K562 (cell line): ENCODE results near the gene HNRNPA2B1. TPM values are rescaled to one million over a fixed set of nuclear protein-coding genes. Genes with fewer than 3 reads are reported as not detected.

ENCODE experiments used
- BHLHE40 ChIP-seq: IDR thresholded peaks from 2 replicates; pipeline ENCODE4 v1.6.1; 2011; ENCODE audit warnings: low read length, improper control_type of control experiment
- CHD4 ChIP-seq: fragments of 200-600 bp; sonication (generic); IDR thresholded peaks from 3 replicates; pipeline ENCODE4 v1.6.1; 2012; ENCODE audit warnings: low read depth, mild to moderate bottlenecking, mixed read lengths, low read length, inconsistent platforms; ENCODE audit not compliant: insufficient read depth, insufficient replicate concordance, poor library complexity, severe bottlenecking
- CREB1 ChIP-seq, 2 experiments: sonication (generic) in 1 of 2; formaldehyde crosslinking in 1 of 2; IDR thresholded peaks; 2 replicates each; pipeline versions ENCODE4 v1.6.1 to v1.8.0; 2012 to 2022; ENCODE audit warnings: inconsistent platforms in 1 of 2, mild to moderate bottlenecking in 1 of 2, missing genetic modification reagents in 1 of 2, moderate library complexity in 1 of 2
- FOXJ2 ChIP-seq: fragments of 200-800 bp; sonication (Bioruptor generic); IDR thresholded peaks from 2 replicates; pipeline ENCODE4 v1.6.1; 2016; ENCODE audit warnings: missing genetic modification characterization, missing compliant biosample characterization
- HNRNPL ChIP-seq: fragments of 200-400 bp; formaldehyde crosslinking; IDR thresholded peaks from 2 replicates; pipeline ENCODE4 v1.6.1; 2017; ENCODE audit warnings: low read depth, mild to moderate bottlenecking, low read length
- KDM1A ChIP-seq, 2 experiments: fragments of 450-650 bp; IDR thresholded peaks; 2 replicates each; pipeline ENCODE4 v1.6.1; 2016; ENCODE audit warnings: mild to moderate bottlenecking in 2 of 2
- MCM5 ChIP-seq: fragments of 450-650 bp; IDR thresholded peaks from 2 replicates; pipeline ENCODE4 v1.6.1; 2016; ENCODE audit warnings: low read depth
- MCM7 ChIP-seq, 2 experiments: fragments of 450-650 bp; IDR thresholded peaks; 2 replicates each; pipeline ENCODE4 v1.6.1; 2016 to 2018
- YBX1 ChIP-seq: fragments of 450-650 bp; IDR thresholded peaks from 2 replicates; pipeline ENCODE4 v1.7.1; 2016; ENCODE audit warnings: mild to moderate bottlenecking
- polyA plus RNA-seq, 8 experiments: library from polyadenylated mRNA; depleted of rRNA in 4 of 8; stranded (reverse) in 5 of 8; unstranded in 3 of 8; fragments of >200 nt; fragmentation: Nextera tagmentation in 2 of 8; fragmentation: Illumina TruSeq in 1 of 8; extraction: Ambion mirVana in 2 of 8; extraction: Trizol in 1 of 8; gene quantifications; 2 replicates each; pipeline versions ENCODE4 v1.2.1 to v1.2.3, GENCODE V29; 2011 to 2014; ENCODE audit warnings: inconsistent platforms in 1 of 8, missing spikeins in 1 of 8
- total RNA-seq, 7 experiments: library from RNA; depleted of rRNA in 6 of 7; stranded (reverse); fragments of >200 nt in 6 of 7; fragmentation: Illumina TruSeq in 2 of 7; extraction: Trizol in 2 of 7; gene quantifications; 2 replicates each; pipeline versions ENCODE4 v1.2.1 to v1.2.3, GENCODE V29; 2011 to 2021; ENCODE audit warnings: low replicate concordance in 1 of 7
- TF ChIP-seq, protein P1 (sequence below): fragments of 250-450 bp; sonication (Bioruptor Pico); IDR thresholded peaks from 2 replicates; pipeline ENCODE4 v1.5.1; 2021; ENCODE audit warnings: mild to moderate bottlenecking
- TF ChIP-seq, protein P2 (sequence below): fragments of 450-650 bp; IDR thresholded peaks from 2 replicates; pipeline ENCODE4 v1.6.1; 2018; ENCODE audit not compliant: partially characterized antibody
- TF ChIP-seq, protein P3 (sequence below): fragments of 250-450 bp; sonication (Bioruptor Pico); IDR thresholded peaks from 2 replicates; pipeline ENCODE4 v1.4.0; 2020; ENCODE audit warnings: mild to moderate bottlenecking, moderate library complexity
- TF ChIP-seq, protein P4 (sequence below): fragments of 450-650 bp; IDR thresholded peaks from 2 replicates; pipeline ENCODE4 v1.6.1; 2016; ENCODE audit warnings: mild to moderate bottlenecking
- TF ChIP-seq, protein P5 (sequence below): fragments of 450-650 bp; IDR thresholded peaks from 2 replicates; pipeline ENCODE4 v1.6.1; 2018; ENCODE audit warnings: mild to moderate bottlenecking, low read depth; ENCODE audit not compliant: partially characterized antibody

HNRNPA2B1 gene
- total and polyA plus RNA-seq, 9 of the 15 experiments (the other 6 are each of a cell fraction or from before 2014, with no cell fraction given): 630 to 1,989 (median 865) TPM

DNA sequence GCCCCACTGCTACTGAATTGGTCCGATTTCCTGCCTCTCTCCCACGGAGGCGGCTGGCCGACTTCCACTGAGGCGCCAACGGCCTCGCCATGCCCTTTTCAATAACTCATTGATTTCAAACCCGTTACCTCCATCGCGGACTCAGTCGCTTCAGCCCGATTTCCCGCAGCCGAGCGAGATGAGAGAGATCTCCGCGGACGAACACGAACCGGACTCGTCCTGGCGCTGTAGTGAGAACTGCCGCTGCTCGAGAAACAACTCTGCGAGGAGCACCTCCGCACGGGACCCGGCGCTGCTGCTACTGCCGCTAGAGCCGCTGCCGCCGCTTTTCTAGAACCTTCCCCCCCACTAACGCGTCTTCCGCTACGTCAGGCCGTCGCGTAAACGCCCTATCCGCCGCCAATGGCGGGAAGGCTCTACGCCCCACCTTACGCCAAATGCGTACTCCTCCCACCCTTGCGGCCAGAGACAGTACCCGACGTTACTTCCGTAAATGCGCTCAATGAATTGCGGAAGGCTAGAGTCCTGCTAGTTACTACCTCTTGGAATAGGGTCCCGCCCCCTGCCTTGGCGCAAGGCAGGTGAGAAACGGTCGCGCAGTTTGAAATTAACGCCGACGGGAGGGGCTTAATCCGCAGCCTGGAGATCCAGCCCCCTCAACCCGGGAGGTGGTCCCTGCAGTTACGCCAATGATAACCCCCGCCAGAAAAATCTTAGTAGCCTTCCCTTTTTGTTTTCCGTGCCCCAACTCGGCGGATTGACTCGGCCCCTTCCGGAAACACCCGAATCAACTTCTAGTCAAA is at the start of gene HNRNPA2B1 (continued):
- TF ChIP-seq, protein P1, sequence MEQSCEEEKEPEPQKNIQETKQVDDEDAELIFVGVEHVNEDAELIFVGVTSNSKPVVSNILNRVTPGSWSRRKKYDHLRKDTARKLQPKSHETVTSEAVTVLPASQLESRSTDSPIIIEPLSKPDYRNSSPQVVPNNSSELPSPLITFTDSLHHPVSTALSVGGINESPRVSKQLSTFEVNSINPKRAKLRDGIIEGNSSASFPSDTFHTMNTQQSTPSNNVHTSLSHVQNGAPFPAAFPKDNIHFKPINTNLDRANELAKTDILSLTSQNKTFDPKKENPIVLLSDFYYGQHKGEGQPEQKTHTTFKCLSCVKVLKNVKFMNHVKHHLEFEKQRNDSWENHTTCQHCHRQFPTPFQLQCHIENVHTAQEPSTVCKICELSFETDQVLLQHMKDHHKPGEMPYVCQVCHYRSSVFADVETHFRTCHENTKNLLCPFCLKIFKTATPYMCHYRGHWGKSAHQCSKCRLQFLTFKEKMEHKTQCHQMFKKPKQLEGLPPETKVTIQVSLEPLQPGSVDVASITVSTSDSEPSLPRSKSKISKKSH (CRISPR knock-in tag): peak; percentile 41; the same call in 1 of the 2 replicates
- no peak for TF ChIP-seq YBX1
- TF ChIP-seq, protein P2, sequence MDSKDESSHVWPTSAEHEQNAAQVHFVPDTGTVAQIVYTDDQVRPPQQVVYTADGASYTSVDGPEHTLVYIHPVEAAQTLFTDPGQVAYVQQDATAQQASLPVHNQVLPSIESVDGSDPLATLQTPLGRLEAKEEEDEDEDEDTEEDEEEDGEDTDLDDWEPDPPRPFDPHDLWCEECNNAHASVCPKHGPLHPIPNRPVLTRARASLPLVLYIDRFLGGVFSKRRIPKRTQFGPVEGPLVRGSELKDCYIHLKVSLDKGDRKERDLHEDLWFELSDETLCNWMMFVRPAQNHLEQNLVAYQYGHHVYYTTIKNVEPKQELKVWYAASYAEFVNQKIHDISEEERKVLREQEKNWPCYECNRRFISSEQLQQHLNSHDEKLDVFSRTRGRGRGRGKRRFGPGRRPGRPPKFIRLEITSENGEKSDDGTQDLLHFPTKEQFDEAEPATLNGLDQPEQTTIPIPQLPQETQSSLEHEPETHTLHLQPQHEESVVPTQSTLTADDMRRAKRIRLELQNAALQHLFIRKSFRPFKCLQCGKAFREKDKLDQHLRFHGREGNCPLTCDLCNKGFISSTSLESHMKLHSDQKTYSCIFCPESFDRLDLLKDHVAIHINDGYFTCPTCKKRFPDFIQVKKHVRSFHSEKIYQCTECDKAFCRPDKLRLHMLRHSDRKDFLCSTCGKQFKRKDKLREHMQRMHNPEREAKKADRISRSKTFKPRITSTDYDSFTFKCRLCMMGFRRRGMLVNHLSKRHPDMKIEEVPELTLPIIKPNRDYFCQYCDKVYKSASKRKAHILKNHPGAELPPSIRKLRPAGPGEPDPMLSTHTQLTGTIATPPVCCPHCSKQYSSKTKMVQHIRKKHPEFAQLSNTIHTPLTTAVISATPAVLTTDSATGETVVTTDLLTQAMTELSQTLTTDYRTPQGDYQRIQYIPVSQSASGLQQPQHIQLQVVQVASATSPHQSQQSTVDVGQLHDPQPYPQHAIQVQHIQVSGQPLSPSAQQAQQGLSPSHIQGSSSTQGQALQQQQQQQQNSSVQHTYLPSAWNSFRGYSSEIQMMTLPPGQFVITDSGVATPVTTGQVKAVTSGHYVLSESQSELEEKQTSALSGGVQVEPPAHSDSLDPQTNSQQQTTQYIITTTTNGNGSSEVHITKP: no peak
- TF ChIP-seq, protein P3, sequence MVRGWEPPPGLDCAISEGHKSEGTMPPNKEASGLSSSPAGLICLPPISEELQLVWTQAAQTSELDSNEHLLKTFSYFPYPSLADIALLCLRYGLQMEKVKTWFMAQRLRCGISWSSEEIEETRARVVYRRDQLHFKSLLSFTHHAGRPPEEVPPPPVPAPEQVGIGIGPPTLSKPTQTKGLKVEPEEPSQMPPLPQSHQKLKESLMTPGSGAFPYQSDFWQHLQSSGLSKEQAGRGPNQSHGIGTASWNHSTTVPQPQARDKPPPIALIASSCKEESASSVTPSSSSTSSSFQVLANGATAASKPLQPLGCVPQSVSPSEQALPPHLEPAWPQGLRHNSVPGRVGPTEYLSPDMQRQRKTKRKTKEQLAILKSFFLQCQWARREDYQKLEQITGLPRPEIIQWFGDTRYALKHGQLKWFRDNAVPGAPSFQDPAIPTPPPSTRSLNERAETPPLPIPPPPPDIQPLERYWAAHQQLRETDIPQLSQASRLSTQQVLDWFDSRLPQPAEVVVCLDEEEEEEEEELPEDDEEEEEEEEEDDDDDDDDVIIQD: no peak
- TF ChIP-seq, protein P4, sequence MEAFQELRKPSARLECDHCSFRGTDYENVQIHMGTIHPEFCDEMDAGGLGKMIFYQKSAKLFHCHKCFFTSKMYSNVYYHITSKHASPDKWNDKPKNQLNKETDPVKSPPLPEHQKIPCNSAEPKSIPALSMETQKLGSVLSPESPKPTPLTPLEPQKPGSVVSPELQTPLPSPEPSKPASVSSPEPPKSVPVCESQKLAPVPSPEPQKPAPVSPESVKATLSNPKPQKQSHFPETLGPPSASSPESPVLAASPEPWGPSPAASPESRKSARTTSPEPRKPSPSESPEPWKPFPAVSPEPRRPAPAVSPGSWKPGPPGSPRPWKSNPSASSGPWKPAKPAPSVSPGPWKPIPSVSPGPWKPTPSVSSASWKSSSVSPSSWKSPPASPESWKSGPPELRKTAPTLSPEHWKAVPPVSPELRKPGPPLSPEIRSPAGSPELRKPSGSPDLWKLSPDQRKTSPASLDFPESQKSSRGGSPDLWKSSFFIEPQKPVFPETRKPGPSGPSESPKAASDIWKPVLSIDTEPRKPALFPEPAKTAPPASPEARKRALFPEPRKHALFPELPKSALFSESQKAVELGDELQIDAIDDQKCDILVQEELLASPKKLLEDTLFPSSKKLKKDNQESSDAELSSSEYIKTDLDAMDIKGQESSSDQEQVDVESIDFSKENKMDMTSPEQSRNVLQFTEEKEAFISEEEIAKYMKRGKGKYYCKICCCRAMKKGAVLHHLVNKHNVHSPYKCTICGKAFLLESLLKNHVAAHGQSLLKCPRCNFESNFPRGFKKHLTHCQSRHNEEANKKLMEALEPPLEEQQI: peak; percentile 84
- TF ChIP-seq, protein P5, sequence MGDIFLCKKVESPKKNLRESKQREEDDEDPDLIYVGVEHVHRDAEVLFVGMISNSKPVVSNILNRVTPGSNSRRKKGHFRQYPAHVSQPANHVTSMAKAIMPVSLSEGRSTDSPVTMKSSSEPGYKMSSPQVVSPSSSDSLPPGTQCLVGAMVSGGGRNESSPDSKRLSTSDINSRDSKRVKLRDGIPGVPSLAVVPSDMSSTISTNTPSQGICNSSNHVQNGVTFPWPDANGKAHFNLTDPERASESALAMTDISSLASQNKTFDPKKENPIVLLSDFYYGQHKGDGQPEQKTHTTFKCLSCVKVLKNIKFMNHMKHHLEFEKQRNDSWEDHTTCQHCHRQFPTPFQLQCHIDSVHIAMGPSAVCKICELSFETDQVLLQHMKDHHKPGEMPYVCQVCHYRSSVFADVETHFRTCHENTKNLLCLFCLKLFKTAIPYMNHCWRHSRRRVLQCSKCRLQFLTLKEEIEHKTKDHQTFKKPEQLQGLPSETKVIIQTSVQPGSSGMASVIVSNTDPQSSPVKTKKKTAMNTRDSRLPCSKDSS: no peak
- TF ChIP-seq FOXJ2 (tag): peak; percentile 70
- TF ChIP-seq BHLHE40: peak; percentile 86
- TF ChIP-seq MCM5: no peak
- peak; percentile 99 for TF ChIP-seq HNRNPL
- TF ChIP-seq CREB1 (IDR thresholded peaks at IDR 0.05): peak; percentile 90
- TF ChIP-seq CREB1 (CRISPR knock-in tag; IDR thresholded peaks at IDR 0.05): peak; percentile 90
- TF ChIP-seq KDM1A (IDR thresholded peaks at IDR 0.05): peak in 1 of 2 experiments; percentile 2; a peak in 1 of 4 replicates
- no peak for TF ChIP-seq CHD4
- no peak for TF ChIP-seq MCM7 (IDR thresholded peaks at IDR 0.05)
